Adrenal gland (tissue), 12 donors: ENCODE data around the gene SLC17A3. TPM values are rescaled to one million over a fixed set of nuclear protein-coding genes. Genes with fewer than 3 reads are reported as not detected.

Source experiments
- DNase-seq, 7 donors: peaks; one replicate each; pipeline ENCODE4 v3.0.0-alpha.2; 2019 to 2020
- H3K27ac ChIP-seq, 5 donors: fragments of 200-600 bp; sonication (generic) in 4 of 5; 1 replicate in 3 of 5; 2 replicates in 2 of 5; pipeline versions ENCODE4 v1.5.1 to v1.8.0; 2016 to 2020; ENCODE audit warnings: mild to moderate bottlenecking in 1 of 5
- H3K27me3 ChIP-seq: fragments of 200-600 bp; 2 replicates; pipeline ENCODE4 v1.8.0; 2021
- H3K36me3 ChIP-seq, 2 donors: fragments of 200-600 bp; replicated peaks in 1 of 2; 1 replicate in 1 of 2; 2 replicates in 1 of 2; pipeline versions ENCODE4 v1.5.1 to v1.8.0; 2018 to 2022
- H3K4me1 ChIP-seq, 2 donors: fragments of 200-600 bp; replicated peaks in 1 of 2; 1 replicate in 1 of 2; 2 replicates in 1 of 2; pipeline versions ENCODE4 v1.5.1 to v1.8.0; 2018 to 2021
- H3K4me3 ChIP-seq, 4 donors: fragments of 200-600 bp; sonication (generic) in 3 of 4; one replicate each; pipeline ENCODE4 v1.5.1; 2016 to 2018
- H3K9me3 ChIP-seq, 3 donors: fragments of 200-600 bp; sonication (generic) in 1 of 3; replicated peaks in 1 of 3; 1 replicate in 2 of 3; 2 replicates in 1 of 3; pipeline versions ENCODE4 v1.5.1 to v1.8.0; 2016 to 2021
- CTCF ChIP-seq, 6 experiments: fragments of 450-650 bp in 4 of 6; fragments of 200-600 bp in 2 of 6; sonication (generic) in 1 of 6; IDR thresholded peaks; 1 replicate in 5 of 6; 2 replicates in 1 of 6; pipeline versions ENCODE4 v1.5.1 to v1.8.0; 2016 to 2021; ENCODE audit warnings: antibody characterized with exemption in 6 of 6, mild to moderate bottlenecking in 2 of 6, moderate library complexity in 1 of 6
- POLR2A ChIP-seq, 2 donors: fragments of 450-650 bp; IDR thresholded peaks; one replicate each; pipeline ENCODE4 v1.6.1; 2017; ENCODE audit warnings: antibody characterized with exemption in 2 of 2, mild to moderate bottlenecking in 2 of 2, moderate library complexity in 1 of 2
- WGBS, 4 donors: extraction: QIAGEN DNeasy Blood & Tissue Kit in 2 of 4; methylation state at CpG; one replicate each; pipeline versions ENCODE4 v1.1.5 to v1.1.7; 2013 to 2017; 5-methylcytosine and 5-hydroxymethylcytosine counted together
- intact Hi-C, 2 donors: fragments of 100-400 bp; cut with DNase I; formaldehyde crosslinking; loops; one replicate each; pipeline versions ENCODE4 v1.14.1 to v1.15.0; 2022 to 2023
- polyA plus RNA-seq, 3 donors: library from polyadenylated mRNA; stranded (reverse); fragments of 200-250 nt in 2 of 3; fragments of 350-450 nt in 1 of 3; fragmentation: Illumina TruSeq in 1 of 3; extraction: RNeasy Lipid Tissue Mini Kit (QIAGEN cat#74804) in 1 of 3; gene quantifications; one replicate each; pipeline ENCODE4 v1.2.3, GENCODE V29; 2013 to 2014
- total RNA-seq, 9 donors: library from RNA; depleted of rRNA in 4 of 9; stranded (reverse); fragments of >200 nt in 4 of 9; fragments of 120-200 nt in 1 of 9; fragmentation: NEBNext Ultra II Directional in 1 of 9; extraction: Animal tissue kit (Norgen Biotek cat#: 25700) in 1 of 9; gene quantifications; one replicate each; pipeline versions ENCODE4 v1.1.0 to v1.2.4, GENCODE V29; 2013 to 2023
- donor health status: healthy with polysubstance abuse.
- donor health status: Bipolar disorder and iron deficiency.
- donor health status: DM: yes; HTN: yes; CAD: no.
- donor health status: DM: no; HTN: no; CAD: no.
- donor health status: DM: no; HTN: no; CAD: no.
- donor health status: DM: yes; HTN: yes; CAD: no.

Gene SLC17A3
- total and polyA plus RNA-seq, 12 donors: 0.20 to 2.1 (median 0.77) TPM; not detected in 1

- Histone ChIP-seq H3K36me3 (no peaks in the 10 kb centered on the region), H3K27ac (no peak overlapping the region), H3K27me3 (no peaks in the 10 kb centered on the region), H3K9me3 (no peaks in the 10 kb centered on the region), H3K4me1 (no peaks in the 10 kb centered on the region), H3K4me3 (no peak overlapping the region)
- no peak for DNase-seq
- TF ChIP-seq CTCF (IDR thresholded peaks at IDR 0.05) (no peak), POLR2A (IDR thresholded peaks at IDR 0.05) (no peak)
- intact Hi-C loops: no loop called here
Observed at GRCh38 chr6:25852756-25853155, 21.3 kb downstream of the SLC17A3 start.

- H3K36me3 ChIP-seq: no peaks in the 10 kb centered on the region
- no peaks in the 10 kb centered on the region for H3K4me1 ChIP-seq
- no peak for TF ChIP-seq CTCF (IDR thresholded peaks at IDR 0.05)
- no peak for TF ChIP-seq POLR2A (IDR thresholded peaks at IDR 0.05)
- no peak for DNase-seq
- intact Hi-C loops: no loop called here
- no peaks in the 10 kb centered on the region for H3K9me3 ChIP-seq
- H3K4me3 ChIP-seq: no peak overlapping the region
- 73 to 90% (median 83%) methylated on average over 2 of the region's 2 CpGs for WGBS, 4 donors
- no peaks in the 10 kb centered on the region for H3K27me3 ChIP-seq
- H3K27ac ChIP-seq: no peak overlapping the region
Observed at GRCh38 chr6:25851961-25852360, 22.1 kb downstream of the SLC17A3 start.

GRCh38 chr6:25844518-25844917 is 29.5 kb downstream of the SLC17A3 start:
- intact Hi-C loops: no loop called here
- DNase-seq: no peak
- H3K36me3 ChIP-seq: no peaks in the 10 kb centered on the region
- no peak overlapping the region for H3K4me3 ChIP-seq
- no peak overlapping the region for H3K27ac ChIP-seq
- no peak for TF ChIP-seq POLR2A (IDR thresholded peaks at IDR 0.05)
- TF ChIP-seq CTCF (IDR thresholded peaks at IDR 0.05): no peak
- no peaks in the 10 kb centered on the region for H3K4me1 ChIP-seq
- no peaks in the 10 kb centered on the region for H3K27me3 ChIP-seq
- no peaks in the 10 kb centered on the region for H3K9me3 ChIP-seq
- WGBS, 4 donors: 65 to 83% (median 74%) methylated on average over 2 of the region's 2 CpGs

- no peak for DNase-seq
- Histone ChIP-seq H3K4me1 (no peaks in the 10 kb centered on the region), H3K27ac (no peak overlapping the region), H3K27me3 (no peaks in the 10 kb centered on the region), H3K9me3 (no peaks in the 10 kb centered on the region), H3K4me3 (no peak overlapping the region), H3K36me3 (no peaks in the 10 kb centered on the region)
- TF ChIP-seq CTCF (IDR thresholded peaks at IDR 0.05) (no peak), POLR2A (IDR thresholded peaks at IDR 0.05) (no peak)
- intact Hi-C loops: no loop called here
- 86 to 100% (median 94%) methylated on average over 1 of the region's 1 CpG for WGBS, 4 donors
Observed at GRCh38 chr6:25842526-25842925, 31.5 kb downstream of the SLC17A3 start.
